Spleen (tissue), 11 donors: ENCODE measurements around the gene KCNK4. TPM values are rescaled to one million over a fixed set of nuclear protein-coding genes. Genes with fewer than 3 reads are reported as not detected.
"Not testable (repeated sequence)": the region's sequence is repeated elsewhere in the genome, so short reads cannot be mapped to it uniquely, and the experiment has no call there.

ENCODE experiments used
- DNase-seq: peaks from one replicate; pipeline ENCODE4 v3.0.0-alpha.2; 2020
- H3K27ac ChIP-seq, 8 donors: fragments of 200-600 bp; sonication (generic) in 7 of 8; 1 replicate in 4 of 8; 2 replicates in 4 of 8; pipeline versions ENCODE4 v1.5.0 to v1.8.0; 2016 to 2021; ENCODE audit warnings: inconsistent platforms in 4 of 8, mild to moderate bottlenecking in 4 of 8, moderate library complexity in 1 of 8
- H3K27me3 ChIP-seq, 7 donors: fragments of 200-600 bp; sonication (generic) in 6 of 7; replicated peaks in 1 of 7; 1 replicate in 4 of 7; 2 replicates in 3 of 7; pipeline versions ENCODE4 v1.5.0 to v1.8.0; 2016 to 2021; ENCODE audit warnings: inconsistent platforms in 3 of 7, mild to moderate bottlenecking in 1 of 7
- H3K36me3 ChIP-seq, 6 donors: fragments of 200-600 bp; sonication (generic) in 5 of 6; 1 replicate in 4 of 6; 2 replicates in 2 of 6; pipeline versions ENCODE4 v1.5.0 to v1.8.0; 2016 to 2021; ENCODE audit warnings: inconsistent platforms in 2 of 6
- H3K4me1 ChIP-seq, 6 donors: fragments of 200-600 bp; sonication (generic) in 5 of 6; 1 replicate in 3 of 6; 2 replicates in 3 of 6; pipeline versions ENCODE4 v1.5.0 to v1.8.0; 2016 to 2021; ENCODE audit warnings: inconsistent platforms in 3 of 6
- H3K4me3 ChIP-seq, 8 donors: fragments of 200-600 bp; sonication (generic) in 7 of 8; 1 replicate in 4 of 8; 2 replicates in 4 of 8; pipeline versions ENCODE4 v1.5.0 to v1.8.0; 2016 to 2021; ENCODE audit warnings: inconsistent platforms in 4 of 8, mild to moderate bottlenecking in 4 of 8, moderate library complexity in 2 of 8
- H3K9me3 ChIP-seq, 8 donors: fragments of 200-600 bp; sonication (generic) in 7 of 8; 1 replicate in 4 of 8; 2 replicates in 4 of 8; pipeline versions ENCODE4 v1.5.0 to v1.8.0; 2016 to 2021; ENCODE audit warnings: inconsistent platforms in 4 of 8
- CTCF ChIP-seq, 11 experiments: fragments of 200-600 bp in 7 of 11; fragments of 450-650 bp in 4 of 11; sonication (generic) in 4 of 11; IDR thresholded peaks in 8 of 11; conservative IDR thresholded peaks in 3 of 11; 1 replicate in 7 of 11; 2 replicates in 4 of 11; pipeline versions ENCODE4 v1.4.0 to v1.8.0; 2016 to 2021; ENCODE audit warnings: antibody characterized with exemption in 11 of 11, inconsistent platforms in 4 of 11, mild to moderate bottlenecking in 1 of 11
- POLR2A ChIP-seq, 3 donors: fragments of 450-650 bp; IDR thresholded peaks; one replicate each; pipeline ENCODE4 v1.5.1; 2017; ENCODE audit warnings: antibody characterized with exemption in 3 of 3, mild to moderate bottlenecking in 1 of 3
- POLR2AphosphoS5 ChIP-seq, 3 donors: sonication (generic); formaldehyde crosslinking; IDR thresholded peaks; one replicate each; pipeline ENCODE4 v1.5.1; 2017; ENCODE audit warnings: antibody characterized with exemption in 3 of 3
- WGBS, 5 donors: extraction: QIAGEN DNeasy Blood & Tissue Kit in 3 of 5; methylation state at CpG; one replicate each; pipeline versions ENCODE4 v1.1.5 to v1.1.7; 2013 to 2018; 5-methylcytosine and 5-hydroxymethylcytosine counted together
- intact Hi-C: fragments of 100-400 bp; cut with DNase I; formaldehyde crosslinking; loops from one replicate; pipeline ENCODE4 v1.15.0; 2023; ENCODE audit warnings: low total_unique reads
- polyA plus RNA-seq, 3 donors: library from polyadenylated mRNA; stranded (reverse); fragments of 200-250 nt; gene quantifications; one replicate each; pipeline ENCODE4 v1.2.1, GENCODE V29; 2013
- total RNA-seq, 7 donors: library from RNA; depleted of rRNA in 3 of 7; stranded (reverse); fragments of >200 nt in 3 of 7; fragmentation: NEBNext Ultra II Directional in 4 of 7; extraction: Animal tissue kit (Norgen Biotek cat#: 25700) in 4 of 7; gene quantifications; one replicate each; pipeline versions ENCODE4 v1.1.0 to v1.2.1, GENCODE V29; 2016 to 2021
- donor health status: healthy with polysubstance abuse.
- donor health status: DM: no; HTN: no; CAD: no; lungs with moderate emphysema.
- donor health status: DM: no; HTN: no; CAD: no.
- donor health status: Bipolar disorder and iron deficiency.
- donor health status: healthy.
- donor health status: DM: no; HTN: no; CAD: no.
- donor health status: DM: yes; HTN: yes; CAD: no.

The KCNK4 gene
- total and polyA plus RNA-seq, 10 donors: 0.06 to 0.77 (median 0.35) TPM; not detected in 5

DNA sequence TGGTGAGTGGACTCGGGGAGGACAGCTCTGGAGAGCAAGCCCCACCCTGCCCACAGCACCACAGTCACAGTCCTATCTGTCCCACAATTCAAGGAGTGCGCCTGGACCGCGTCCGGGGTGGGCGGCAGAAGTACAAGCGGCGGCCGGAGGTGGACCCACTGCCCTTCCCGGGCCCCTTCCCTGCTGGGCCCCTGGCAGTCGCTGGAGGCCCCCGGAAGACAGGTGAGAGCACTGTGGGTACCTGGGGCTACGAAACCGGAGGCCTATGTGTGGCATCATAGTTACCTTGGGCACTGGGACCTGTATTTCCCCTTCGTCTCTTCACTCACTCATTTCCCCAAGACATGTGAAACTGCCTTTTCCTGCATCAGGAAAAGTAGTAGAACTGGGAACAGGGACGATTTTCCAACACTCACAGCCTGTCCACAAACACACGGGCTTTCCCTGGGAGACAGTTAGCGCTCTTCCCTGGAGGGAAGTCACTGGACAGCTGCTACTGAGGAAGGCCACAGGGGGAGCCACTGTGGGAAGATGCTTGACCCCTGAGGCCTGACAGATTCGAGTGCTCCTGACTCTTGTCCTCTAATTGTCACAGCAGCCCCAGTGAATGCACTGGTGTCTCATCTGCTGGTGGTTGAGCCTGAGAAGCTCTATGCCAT lies 23.2 kb downstream of the KCNK4 start:
- intact Hi-C loops: no loop called here
- Histone ChIP-seq H3K9me3 (no peaks in the 10 kb centered on the region), H3K4me1 (peaks cover 4 to 66% (median 30%) of the 10 kb centered on the region in 6 donors), H3K36me3 (peaks cover 0 to 69% (median 26%) of the 10 kb centered on the region in 6 donors), H3K27ac (peak overlapping the region in 6 of 8 donors; percentile 38 to 95 (median 66)), H3K4me3 (peak overlapping the region in 2 of 8 donors; percentile 9 to 47), H3K27me3 (no peaks in the 10 kb centered on the region)
- TF ChIP-seq POLR2AphosphoS5 (IDR thresholded peaks at IDR 0.05) (peak in 1 of 3 donors; percentile 6), POLR2A (IDR thresholded peaks at IDR 0.05) (no peak)
- DNase-seq: no peak
- 81 to 90% (median 87%) methylated on average over 15 to 19 of the region's 19 CpGs for WGBS, 5 donors

GRCh38 chr11:64314805-64315561 lies 23.9 kb downstream of the KCNK4 start:
- intact Hi-C loops: no loop called here

DNA sequence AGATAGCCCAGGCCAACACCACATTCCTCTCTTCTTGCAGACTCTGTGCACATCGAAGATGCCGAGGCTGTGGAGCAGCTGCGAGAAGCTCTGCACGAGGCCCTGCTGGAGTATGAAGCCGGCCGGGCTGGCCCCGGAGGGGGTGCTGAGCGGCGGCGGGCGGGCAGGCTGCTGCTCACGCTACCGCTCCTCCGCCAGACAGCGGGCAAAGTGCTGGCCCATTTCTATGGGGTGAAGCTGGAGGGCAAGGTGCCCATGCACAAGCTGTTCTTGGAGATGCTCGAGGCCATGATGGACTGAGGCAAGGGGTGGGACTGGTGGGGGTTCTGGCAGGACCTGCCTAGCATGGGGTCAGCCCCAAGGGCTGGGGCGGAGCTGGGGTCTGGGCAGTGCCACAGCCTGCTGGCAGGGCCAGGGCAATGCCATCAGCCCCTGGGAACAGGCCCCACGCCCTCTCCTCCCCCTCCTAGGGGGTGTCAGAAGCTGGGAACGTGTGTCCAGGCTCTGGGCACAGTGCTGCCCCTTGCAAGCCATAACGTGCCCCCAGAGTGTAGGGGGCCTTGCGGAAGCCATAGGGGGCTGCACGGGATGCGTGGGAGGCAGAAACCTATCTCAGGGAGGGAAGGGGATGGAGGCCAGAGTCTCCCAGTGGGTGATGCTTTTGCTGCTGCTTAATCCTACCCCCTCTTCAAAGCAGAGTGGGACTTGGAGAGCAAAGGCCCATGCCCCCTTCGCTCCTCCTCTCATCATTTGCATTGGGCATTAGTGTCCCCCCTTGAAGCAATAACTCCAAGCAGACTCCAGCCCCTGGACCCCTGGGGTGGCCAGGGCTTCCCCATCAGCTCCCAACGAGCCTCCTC lies 24.8 kb downstream of the KCNK4 start:
- H3K9me3 ChIP-seq, H3K27me3 ChIP-seq, intact Hi-C loops, DNase-seq: not testable (repeated sequence)
- H3K4me3 ChIP-seq: peak overlapping the region in 6 of 8 donors; percentile 69 to 79 (median 74)
- peaks cover 4 to 70% (median 39%) of the 10 kb centered on the region in 6 donors for H3K4me1 ChIP-seq
- 76 to 89% (median 84%) methylated on average over 23 to 25 of the region's 25 CpGs for WGBS, 5 donors
- peaks cover 0 to 69% (median 32%) of the 10 kb centered on the region in 6 donors for H3K36me3 ChIP-seq
- H3K27ac ChIP-seq: peak overlapping the region in 6 of 8 donors; percentile 95 to 100 (median 99)
- TF ChIP-seq POLR2AphosphoS5 (IDR thresholded peaks at IDR 0.05): peak in 1 of 3 donors; percentile 49

More at GRCh38 chr11:64314805-64315561, 23.9 kb downstream of the KCNK4 start:
- Histone ChIP-seq H3K27me3 (no peaks in the 10 kb centered on the region), H3K27ac (peak overlapping the region in 3 of 8 donors; percentile 65 to 95 (median 81)), H3K4me3 (no peak overlapping the region), H3K9me3 (no peaks in the 10 kb centered on the region), H3K36me3 (peaks cover 0 to 68% (median 26%) of the 10 kb centered on the region in 6 donors), H3K4me1 (peaks cover 4 to 66% (median 35%) of the 10 kb centered on the region in 6 donors)
- DNase-seq: no peak
- 90 to 95% (median 93%) methylated on average over 14 to 24 of the region's 24 CpGs for WGBS, 5 donors
- TF ChIP-seq POLR2AphosphoS5 (IDR thresholded peaks at IDR 0.05) (peak in 1 of 3 donors; percentile 37), POLR2A (IDR thresholded peaks at IDR 0.05) (no peak)

DNA sequence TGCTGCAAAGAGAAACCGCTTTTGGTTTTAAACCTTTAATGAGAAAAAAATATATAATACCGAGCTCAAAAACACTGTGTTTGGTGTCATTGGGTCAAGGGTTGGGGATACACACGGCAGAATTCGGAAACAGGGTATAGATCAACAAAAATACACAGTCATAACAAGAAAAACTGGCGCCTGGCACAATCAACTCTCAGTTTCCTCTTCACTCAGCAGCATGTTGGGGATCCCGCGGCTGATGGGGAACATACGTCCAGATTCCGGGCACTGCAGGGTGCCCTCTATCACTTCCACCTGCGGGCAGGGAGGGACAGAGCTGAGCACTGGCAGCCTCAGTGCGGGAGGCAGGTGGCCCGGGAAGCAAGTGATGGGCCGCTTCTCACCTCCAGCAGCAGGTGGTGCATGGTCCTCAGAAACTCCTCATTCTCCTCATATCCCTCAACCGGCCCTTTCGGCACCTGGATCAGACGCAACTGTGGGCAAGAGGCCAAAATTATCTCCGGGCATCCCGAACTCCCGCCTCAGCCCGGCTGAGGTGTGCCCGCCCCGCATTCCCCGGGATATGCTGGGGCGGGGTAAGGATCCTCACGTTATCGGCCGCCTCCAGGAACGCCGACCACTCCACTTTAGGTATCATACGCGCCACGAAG lies 25.7 kb downstream of the KCNK4 start:
- WGBS, 5 donors: 5 to 22% (median 6%) methylated on average over 11 to 32 of the region's 32 CpGs
- H3K27ac ChIP-seq: peak overlapping the region; percentile 93 to 100 (median 99)
- no peaks in the 10 kb centered on the region for H3K27me3 ChIP-seq
- H3K36me3 ChIP-seq: peaks cover 0 to 69% (median 35%) of the 10 kb centered on the region in 6 donors
- TF ChIP-seq POLR2A (IDR thresholded peaks at IDR 0.05) (no peak), CTCF (IDR thresholded peaks at IDR 0.05 in 8 of 11, conservative IDR thresholded peaks at IDR 0.05 in 3 of 11) (peak in 3 of 11 experiments; percentile 13 to 32 (median 27)), POLR2AphosphoS5 (IDR thresholded peaks at IDR 0.05) (no peak)
- H3K9me3 ChIP-seq: no peaks in the 10 kb centered on the region
- peaks cover 4 to 71% (median 39%) of the 10 kb centered on the region in 6 donors for H3K4me1 ChIP-seq
- peak overlapping the region; percentile 52 to 79 (median 74) for H3K4me3 ChIP-seq
- intact Hi-C loops: no loop called here
- no peak for DNase-seq
